HG03378 (cell line): ENCODE data around the gene COMMD1.
"Not testable (repeated sequence)": the region's sequence is repeated elsewhere in the genome, so short reads cannot be mapped to it uniquely, and the experiment has no call there.

Experiments used
- ATAC-seq: cut with Tn5 transposase; IDR thresholded peaks from one replicate; pipeline ENCODE4 v1.9.1; 2021; ENCODE audit warnings: mild to moderate bottlenecking, moderate library complexity; ENCODE audit not compliant: unreplicated experiment

The COMMD1 gene

DNA sequence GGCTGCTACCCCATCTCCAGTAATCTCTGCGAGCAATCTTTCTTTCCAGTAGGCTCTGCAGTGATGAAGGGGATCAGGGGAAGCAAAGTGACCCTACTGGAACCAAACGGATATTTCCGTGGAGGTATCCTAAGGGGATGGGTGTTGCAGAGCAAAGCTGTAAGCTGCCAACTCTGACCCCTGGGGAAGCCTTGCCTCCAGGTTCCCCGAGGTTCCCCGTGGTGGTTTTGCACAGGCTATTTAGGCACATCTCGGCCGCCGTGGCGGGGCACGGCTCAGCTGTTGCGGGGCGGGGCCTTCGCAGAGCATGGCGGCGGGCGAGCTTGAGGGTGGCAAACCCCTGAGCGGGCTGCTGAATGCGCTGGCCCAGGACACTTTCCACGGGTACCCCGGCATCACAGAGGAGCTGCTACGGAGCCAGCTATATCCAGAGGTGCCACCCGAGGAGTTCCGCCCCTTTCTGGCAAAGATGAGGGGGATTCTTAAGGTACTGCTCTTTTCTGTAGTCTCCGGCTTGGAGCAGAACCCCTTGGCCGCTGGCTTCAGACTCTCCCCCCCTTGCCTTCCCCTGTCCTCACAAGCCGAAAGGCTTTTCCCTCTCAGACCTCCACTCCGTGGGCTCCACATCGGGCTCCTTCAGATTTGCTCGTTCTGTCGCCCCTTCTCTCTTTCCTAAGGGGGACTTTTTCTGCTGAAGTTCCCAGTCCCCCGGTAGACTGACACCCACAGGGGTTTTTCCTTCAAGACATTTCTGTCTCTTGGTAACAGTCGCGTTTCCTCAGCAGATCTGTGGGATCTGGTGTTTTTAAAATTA is at the start of gene COMMD1:
Gene COMMD1 (plus strand): TSS at position 303 of the 814 bp plus-strand sequence. CDS start 5 bp downstream, at position 308.
- ATAC-seq, result peak; percentile 93

DNA sequence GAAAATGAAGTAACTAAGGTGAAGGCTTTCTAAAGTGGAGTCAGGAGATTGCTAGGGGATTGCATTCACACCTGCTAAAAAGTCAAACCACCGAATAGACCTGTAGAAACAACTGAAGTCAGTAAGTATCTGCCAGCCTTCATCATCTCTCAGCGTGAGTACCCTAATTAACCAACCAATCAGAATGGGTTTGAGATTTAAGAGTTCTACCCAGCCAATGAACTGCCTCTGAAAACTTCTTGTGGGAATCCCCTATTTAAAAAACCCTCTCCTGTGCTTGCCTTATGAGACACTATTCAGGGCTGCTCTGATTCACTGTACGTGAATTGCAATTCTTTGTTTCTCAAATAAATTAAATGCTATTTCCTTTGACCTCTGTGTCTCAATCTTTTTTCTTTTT is 48.2 kb upstream of the COMMD1 start:
- no peak for ATAC-seq

DNA sequence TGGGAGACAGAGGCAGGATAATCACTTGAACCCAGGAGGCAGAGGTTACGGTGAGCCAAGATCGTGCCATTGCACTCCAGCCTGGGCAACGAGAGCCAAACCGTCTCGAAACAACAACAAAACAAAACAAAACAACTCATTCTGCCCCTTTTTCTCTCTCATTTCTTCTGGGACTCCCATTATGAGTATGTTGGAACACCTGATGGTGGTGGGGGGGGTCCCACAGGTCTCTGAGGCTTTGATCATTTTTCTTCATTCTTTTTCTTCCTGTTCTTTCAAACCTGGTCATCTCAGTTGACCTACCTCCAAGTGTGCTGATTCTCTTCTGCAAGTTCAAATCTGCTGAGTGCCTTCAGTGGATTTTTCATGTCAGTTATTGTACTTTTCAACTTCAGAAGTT is 43.4 kb upstream of the COMMD1 start:
- ATAC-seq, result no peak

DNA sequence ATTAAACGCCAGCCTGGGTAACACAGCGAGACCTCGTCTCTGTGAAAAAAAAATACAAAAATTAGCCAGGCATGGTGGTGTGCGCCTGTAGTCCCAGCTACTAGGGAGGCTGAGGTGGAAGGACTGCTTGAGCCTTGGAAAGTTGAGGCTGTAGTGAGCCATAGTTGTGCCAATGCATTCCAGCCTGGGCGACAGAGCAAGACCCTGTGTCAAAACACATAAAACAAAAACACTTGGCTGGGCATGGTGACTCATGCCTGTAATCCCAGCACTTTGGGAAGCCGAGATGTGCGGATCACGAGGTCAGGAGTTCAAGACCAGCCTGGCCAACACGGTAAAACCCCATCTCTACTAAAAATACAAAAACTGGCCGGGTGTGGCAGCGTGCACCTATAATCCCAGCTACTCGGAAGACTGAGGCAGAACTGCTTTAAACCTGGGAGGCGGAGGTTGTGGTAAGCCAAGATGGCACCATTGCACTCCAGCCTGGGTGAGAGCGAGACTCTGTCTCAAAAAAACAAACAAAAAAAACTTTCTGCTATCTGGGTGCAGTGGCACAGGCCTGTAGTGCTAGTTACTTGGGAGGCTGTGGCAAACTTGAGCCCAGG is 38.9 kb upstream of the COMMD1 start:
- not testable (repeated sequence) for ATAC-seq

DNA sequence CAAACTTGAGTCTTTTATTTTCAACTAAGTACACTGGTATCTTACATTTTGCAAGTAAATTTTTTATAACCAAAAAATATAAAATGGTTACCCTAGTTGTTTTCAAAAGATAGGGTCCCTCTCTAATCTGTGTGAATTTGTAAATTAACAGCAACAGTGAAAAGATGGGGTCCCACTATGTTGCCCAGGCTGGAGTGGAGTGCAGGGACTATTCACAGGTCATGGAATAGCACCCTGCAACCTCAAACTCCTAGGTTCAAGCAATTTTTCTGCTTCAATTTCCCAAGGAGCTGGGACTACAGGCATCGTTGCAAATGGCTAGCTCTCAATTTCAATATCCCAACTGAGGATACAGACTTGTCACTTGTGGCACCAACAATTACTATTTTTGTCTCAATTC is 29.1 kb upstream of the COMMD1 start:
- no peak for ATAC-seq

DNA sequence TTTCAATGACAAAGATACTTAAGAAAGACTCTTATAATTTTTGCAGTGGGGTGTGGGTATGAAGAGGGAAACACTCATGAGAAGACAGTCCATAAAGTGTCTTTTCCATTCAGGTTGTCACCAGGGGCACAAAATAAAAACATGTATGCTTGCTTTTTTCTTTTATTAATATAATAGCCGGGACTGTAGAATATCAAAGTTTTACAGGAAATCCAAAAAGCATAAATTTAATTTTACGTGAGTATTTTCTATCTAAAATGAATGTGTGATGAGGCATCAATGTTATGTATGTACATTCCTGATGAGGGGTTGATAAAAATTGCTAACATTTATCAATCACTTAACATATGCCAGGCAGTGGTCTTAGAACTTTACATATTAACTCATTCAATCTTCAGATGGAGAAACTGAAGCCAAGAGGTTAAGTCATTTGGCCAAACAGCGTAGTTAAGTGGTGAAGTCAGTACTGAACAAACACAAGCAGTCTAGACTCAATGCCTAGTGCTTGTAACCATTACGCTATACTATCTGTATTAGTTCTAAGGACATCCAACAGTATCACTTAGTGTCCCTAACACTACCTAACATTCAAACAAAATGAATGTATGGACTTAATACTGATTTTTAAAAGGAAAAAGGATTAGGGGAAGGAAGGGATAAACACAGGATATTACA is 27.8 kb upstream of the COMMD1 start:
- no peak for ATAC-seq

DNA sequence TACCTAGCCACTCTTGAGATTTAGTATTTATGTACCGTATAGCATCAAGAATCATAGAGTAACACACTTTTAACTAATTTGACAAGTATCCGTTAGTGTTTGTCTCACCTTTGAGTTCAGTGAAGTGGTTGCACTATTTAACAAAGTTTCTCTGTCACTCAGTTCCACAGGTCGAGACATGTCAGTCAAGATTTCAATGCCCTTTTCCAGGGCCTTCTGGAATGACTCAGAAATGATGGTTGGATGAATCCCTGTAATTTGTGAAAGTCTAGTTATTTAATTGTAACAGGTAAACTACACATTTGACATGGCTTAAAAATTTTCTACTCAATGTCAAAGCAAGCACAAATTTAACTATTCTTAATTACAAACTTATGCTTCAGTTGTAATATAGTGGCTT is 26.7 kb upstream of the COMMD1 start:
- no peak for ATAC-seq

DNA sequence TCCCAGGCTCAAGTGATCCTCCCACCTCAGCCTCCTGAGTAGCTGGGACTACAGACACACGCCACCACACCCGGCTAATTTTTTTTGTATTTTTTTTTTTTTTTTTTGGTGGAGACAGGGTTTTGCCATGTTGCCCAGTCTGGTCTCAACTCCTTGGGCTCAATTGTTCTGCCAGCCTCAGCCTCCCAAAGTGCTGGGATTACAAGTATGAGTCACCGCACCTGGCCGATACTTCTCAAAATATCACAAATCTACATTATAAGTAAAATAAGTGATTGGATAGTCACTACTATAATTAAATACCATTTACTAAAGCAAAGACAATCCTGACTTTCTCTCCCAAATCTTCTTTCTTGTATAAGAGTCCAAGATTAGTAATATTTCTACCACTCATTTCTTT is 26.1 kb upstream of the COMMD1 start:
- not testable (repeated sequence) for ATAC-seq

DNA sequence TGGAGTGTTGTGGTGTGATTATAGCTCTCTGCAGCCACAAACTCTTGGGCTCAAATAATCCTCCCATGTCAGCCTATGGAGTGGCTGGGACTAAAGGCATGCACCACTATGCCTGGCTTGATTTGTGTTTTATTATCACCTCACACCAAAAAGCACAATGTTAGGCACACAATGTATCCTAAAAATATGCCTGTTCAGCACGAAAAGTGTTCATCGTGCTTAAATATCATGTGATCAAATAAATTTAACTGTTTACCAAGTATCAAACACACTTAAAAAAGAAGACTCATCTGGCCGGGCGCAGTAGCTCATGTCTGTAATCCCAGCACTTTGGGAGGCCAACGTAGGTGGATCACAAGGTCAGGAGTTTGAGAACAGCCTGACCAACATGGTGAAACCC is 22.6 kb upstream of the COMMD1 start:
- no peak for ATAC-seq

DNA sequence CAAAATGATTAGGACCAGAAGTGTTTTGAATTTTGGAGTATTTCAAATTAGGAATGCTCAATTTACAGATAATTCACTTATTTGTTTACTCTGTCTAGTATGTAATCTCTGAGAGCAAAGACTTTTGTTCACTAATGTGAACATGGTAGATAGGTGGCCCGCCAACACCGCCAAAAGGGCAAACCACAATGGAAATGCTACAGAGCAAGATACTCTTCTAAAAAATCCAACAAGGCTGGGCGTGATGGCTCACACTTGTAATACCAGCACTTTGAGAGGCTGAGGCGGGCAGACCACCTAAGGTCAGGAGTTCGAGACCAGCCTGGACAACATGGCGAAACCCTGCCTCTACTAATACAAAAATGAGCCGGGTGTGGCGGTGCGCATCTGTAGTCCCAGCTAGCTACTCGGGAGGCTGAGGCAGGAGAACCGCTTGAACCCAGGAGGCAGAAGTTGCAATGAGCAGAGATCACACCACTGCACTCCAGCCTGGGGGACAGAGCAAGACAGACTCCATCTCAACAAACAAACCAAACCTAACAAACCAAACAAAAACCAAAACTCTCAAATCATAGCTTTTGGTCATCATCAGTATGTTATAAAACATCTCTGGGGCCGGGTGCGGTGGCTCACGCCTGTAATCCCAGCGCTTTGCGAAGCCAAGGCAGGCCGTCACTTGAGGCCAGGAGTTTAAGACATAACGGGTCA is 19.4 kb upstream of the COMMD1 start:
- no peak for ATAC-seq

DNA sequence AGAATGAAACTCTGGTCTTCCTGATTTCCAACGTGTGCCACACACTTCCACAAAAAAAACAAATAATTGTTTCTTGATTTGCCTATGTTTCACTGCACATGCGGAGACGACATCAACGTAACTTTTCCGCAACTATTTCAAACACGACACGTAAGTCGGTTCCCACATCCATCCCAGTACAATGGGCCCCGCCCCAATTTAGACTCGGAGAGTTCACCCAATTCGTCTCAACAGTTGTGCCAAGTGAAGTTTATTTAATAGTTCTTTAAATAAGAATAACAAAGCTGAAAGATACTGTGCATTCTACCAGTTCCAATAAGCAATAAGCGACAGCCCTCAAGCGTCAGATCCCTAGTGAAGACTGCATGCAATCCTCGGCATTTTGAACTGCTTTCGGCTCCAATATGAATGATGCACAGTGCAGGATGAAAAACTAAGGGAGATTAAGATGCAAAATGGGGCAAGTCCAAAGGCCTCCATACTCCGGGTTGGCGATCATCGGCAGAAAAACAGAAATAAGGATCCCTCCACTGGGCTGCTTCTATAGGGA is 17.7 kb upstream of the COMMD1 start:
- no peak for ATAC-seq

DNA sequence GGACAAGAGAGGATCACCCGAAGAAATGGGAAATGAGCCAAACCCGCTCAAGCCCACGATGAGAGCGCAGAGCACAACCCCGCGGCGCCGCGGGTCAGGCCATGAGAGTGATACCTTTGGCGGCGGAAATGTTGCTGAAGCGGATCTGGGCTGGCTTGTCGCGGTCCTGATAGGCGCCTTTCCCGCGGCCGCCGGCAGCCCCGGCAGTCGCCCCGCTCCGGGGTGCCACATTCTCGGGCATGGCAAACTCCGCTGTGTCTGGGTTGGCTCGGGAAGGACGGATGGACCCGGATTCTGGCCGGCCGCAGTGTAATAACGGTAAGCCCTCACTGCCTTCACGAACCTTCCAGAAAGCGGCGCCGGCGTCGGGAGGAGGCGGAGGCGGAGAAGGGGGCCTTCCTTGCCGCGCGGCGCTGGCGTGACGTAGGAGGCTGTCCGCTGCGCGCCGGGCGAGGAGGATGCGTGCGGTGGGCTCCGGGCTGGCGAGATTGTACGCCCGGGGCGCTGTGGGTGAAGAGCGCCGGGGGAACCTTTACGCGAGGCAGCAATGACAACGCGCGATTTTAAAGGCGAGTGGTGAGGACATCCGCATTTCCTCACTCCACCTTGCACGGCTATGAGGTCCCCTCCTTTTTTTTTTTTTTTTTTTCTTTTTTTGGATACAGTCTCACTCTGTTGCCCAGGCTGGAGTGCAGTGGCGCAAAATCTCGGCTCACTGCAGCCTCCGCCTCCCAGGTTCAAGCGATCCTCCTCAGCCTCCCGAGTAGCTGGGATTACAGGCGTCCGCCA is 17.0 kb upstream of the COMMD1 start, which contains the start of gene CCT4:
Gene CCT4 (minus strand): TSS at position 390 of the 789 bp plus-strand sequence. CDS start 149 bp downstream, at position 241.
- ATAC-seq, result peak; percentile 66

DNA sequence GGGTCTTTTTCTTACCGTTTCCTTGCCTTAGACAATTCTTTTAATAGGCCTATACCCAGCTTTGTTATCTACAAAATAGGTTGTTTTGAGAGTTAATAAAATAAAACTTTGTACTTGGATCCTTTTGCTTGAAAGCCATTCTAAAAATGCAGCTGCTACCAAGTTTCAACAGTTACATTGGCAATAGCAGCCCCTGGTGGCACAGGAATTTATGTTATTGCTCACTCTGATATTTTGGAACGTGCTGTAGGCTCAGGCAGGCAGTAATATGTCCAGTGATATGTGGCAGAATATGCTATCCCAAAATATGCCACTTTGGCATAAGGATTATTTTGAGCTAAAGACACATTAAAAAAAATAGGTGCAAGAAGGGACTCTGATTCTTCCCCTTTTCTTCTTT is 6.7 kb upstream of the COMMD1 start:
- ATAC-seq, result no peak

DNA sequence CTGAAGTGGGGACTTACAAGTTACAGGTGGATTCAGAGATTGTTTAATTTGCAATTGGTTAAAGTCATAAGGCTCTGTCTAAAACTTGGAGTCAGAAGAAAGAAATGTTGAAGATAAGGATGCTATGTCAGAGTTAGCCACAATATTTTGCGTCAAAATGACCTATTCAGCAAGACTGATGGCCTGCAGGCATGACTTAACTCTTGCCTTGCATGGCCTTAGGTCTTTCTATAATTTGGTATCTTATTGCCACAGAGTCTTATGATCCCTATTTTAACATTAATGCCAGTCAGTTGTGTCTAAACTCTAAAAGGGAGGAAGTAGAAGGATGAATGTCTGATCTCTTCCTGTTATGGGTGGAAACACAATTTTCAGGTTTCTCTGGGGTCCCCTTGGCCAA is 5.2 kb upstream of the COMMD1 start:
- no peak for ATAC-seq

DNA sequence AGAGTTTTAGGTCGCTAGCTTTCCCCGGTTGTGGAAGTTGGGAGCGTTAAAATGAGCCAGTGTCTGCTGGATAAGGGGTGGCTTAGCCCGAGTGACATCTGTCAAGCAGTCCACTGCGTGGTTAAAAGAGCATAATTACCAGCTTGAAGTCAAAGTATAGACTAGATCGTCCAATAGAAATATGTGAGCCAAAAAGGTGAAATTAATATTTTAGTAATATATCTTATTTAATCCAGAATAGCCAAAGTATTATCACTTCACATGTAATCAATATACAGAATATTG is 654 bp downstream of the COMMD1 start:
- no peak for ATAC-seq

DNA sequence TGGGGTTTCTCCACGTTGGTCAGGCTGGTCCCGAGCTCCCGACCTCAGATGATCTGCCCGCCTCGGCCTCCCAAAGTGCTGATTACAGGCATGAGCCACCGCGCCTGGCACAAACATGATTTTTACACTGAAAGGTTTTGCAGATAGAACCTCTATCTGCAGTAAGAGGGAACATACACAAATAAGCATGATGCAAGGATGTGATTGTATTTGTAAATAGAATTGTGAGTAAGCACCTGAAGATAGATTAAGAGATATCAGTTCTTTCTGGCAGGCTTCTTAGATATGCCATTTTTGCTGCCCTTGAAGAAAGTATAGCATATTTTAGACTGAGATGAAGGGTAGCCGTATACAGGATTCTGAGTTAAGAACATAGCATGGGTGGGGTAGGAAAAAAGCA is 3.6 kb downstream of the COMMD1 start:
- ATAC-seq, result no peak

DNA sequence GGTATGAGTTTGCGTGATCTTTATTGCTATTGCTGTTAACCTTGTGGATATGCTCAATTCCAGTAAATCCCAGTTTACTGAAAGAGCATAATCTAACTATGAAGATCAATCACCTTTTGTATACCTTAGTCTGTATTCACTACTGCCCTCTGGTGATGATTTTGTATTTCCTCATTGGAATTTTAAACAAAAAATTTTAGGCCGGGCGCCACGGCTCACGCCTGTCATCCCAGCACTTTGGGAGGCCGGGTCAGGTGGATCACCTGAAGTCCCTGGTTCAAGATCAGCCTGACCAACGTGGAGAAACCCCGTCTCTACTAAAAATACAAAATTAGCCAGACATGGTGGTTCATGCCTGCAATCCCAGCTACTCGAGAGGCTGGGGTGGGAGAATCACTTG is 5.1 kb downstream of the COMMD1 start:
- ATAC-seq, result no peak

DNA sequence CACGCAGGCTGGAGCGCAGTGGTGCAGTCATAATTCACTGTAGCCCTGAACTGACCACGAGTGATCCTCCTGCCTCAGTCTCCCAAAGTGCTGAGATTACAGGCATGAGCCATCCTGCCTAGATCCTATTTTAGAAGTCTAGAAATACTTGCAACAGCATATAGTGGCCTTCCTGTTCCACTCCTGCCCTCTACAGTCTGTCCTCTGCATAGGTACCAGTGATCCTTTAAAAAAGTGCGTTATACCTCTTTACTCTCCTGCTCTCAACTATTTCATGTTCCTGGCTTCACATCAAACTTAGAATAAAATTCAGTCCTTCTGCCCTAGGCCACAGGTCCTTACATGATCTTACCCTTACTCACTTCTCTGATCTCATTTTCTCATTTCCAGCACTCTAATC is 6.0 kb downstream of the COMMD1 start:
- no peak for ATAC-seq

DNA sequence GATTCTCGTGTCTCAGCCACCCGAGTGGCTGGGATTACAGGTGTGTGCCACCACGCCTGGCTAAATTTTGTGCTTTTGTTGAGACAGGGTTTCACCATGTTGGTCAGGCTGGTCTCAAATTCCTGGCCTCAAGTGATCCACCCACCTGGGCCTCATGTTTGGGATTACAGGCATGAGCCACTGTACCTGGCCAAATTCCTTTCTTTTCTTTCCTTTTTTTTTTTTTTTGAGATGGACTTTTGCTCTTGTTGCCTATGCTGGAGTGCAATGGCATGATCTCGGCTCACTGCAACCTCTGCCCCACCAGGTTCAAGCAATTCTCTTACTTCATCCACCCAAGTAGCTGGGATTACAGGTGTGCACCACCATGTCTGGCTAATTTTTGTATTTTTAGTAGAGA is 9.3 kb downstream of the COMMD1 start:
- not testable (repeated sequence) for ATAC-seq

DNA sequence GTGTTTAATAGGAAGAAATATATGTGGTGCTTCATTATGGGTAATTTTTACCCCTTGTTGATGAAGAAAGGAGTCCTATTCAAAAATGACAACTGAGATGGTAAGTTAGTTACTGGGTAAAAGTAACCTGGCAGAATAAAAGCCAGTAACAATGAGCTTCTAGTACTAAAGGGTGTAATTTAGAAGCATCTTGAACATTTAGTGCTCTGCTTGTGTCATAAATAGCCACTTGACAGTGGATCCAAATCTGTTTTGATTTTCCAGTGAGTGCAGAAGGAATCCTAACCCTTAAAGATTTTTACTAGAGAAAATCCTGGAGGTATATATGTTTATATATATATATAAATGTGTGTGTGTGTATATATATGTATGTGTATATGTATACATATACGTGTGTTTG is 15.1 kb downstream of the COMMD1 start:
- ATAC-seq, result no peak
